ENCODE results near the gene NEK7. TPM values are rescaled to one million over a fixed set of nuclear protein-coding genes. Genes with fewer than 3 reads are reported as not detected.

NEK7 gene
- total and polyA plus RNA-seq, 2 of the 4 experiments (the other 2 are of a cell fraction), result 89.0 to 467 TPM

DNA sequence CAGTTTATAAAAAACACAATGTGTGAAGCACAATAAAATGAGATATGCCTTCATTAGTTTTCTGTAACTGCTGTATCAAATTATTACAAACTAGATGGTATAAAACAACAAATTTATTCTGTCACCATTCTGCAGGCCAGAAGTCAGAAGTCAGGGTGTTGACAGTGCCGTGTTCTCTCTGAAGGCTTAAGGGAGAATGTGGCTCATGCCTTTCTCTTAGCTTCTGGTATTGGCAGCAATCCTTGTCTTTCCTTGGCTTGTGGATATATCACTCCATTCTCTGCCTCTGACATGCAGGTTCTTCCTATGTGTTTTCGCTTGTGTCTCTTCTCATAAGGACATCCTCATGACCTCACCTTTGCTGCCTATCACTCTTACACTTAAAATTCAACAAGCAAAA is 10.1 kb downstream of the NEK7 start:
- dilution Hi-C loops (cut with HindIII; ENCODE audit: low sequenced_read_pairs, unreplicated experiment), result no loop called here

More for the DNA sequence above, 10.1 kb downstream of the NEK7 start:
- Histone ChIP-seq H3K4me1 (ENCODE audit: control insufficient read depth, insufficient read depth, low read length) (peaks cover 19% of the 10 kb centered on the region), H2BK20ac (ENCODE audit: low read depth, low read length) (no peak overlapping the region), H3K56ac (ENCODE audit: extremely low read depth, insufficient read depth, low read length) (no peak overlapping the region), H2BK5ac (ENCODE audit: low read depth, low read length, poor library complexity, severe bottlenecking) (no peak overlapping the region), H3K23ac (ENCODE audit: low read depth, low read length) (peak overlapping the region; percentile 78), H2AFZ (replicated peaks; ENCODE audit: low read length, poor library complexity) (no peak overlapping the region), H3K27me3 (ENCODE audit: control insufficient read depth, insufficient read depth, low read length) (no peaks in the 10 kb centered on the region), H3K18ac (ENCODE audit: low read depth, low read length) (no peak overlapping the region), H4K20me1 (ENCODE audit: insufficient read depth, low read length) (peaks cover 71% of the 10 kb centered on the region), H4K8ac (ENCODE audit: low read depth in 2 of 2, low read length in 2 of 2) (no peak overlapping the region), H2BK120ac (ENCODE audit: low read depth, low read length) (no peak overlapping the region), H3K79me1 (ENCODE audit: low read depth in 1 of 2, low read length in 2 of 2) (peaks cover 3 to 72% of the 10 kb centered on the region in 2 experiments; a peak in 2 of 4 replicates), H3K4me3 (ENCODE audit: insufficient read depth, low read depth, low read length) (no peak overlapping the region), H4K91ac (ENCODE audit: insufficient read depth, low read depth, low read length) (0 out of 2 replicates have a peak overlapping the region, but pooled peaks have one; percentile 28), H3K36me3 (ENCODE audit: control insufficient read depth, insufficient read depth, low read length) (peaks cover 2% of the 10 kb centered on the region; the same call in 1 of the 2 replicates), H3K9me3 (ENCODE audit: control insufficient read depth, insufficient read depth, low read length) (no peaks in the 10 kb centered on the region), H3K14ac (replicated peaks; ENCODE audit: low read depth, low read length) (0 out of 2 replicates have a peak overlapping the region, but pooled peaks have one; percentile 23), H3K9me1 (ENCODE audit: insufficient read depth, low read length) (peaks cover 26% of the 10 kb centered on the region), H3K4ac (ENCODE audit: low read depth, low read length) (no peak overlapping the region), H2AK5ac (ENCODE audit: low read depth, low read length) (peak overlapping the region; percentile 67; the same call in 1 of the 2 replicates), H3K4me2 (ENCODE audit: low read depth, low read length) (no peak overlapping the region), H2BK15ac (ENCODE audit: low read depth, low read length) (no peak overlapping the region), H4K5ac (ENCODE audit: low read depth, low read length) (no peak overlapping the region), H2AK9ac (replicated peaks; ENCODE audit: low read depth, low read length, poor library complexity) (no peak overlapping the region), H3K9ac (ENCODE audit: low read depth, low read length) (no peak overlapping the region), H3K27ac (ENCODE audit: insufficient read depth, low read length) (no peak overlapping the region)
- in situ Hi-C loops (cut with MboI; ENCODE audit: low sequenced_read_pairs), result no loop called here
- ChIA-PET POLR2A (ENCODE audit: unreplicated experiment) (no interaction called here), CTCF (no interaction called here)
- BruUV-seq (replicated peaks), result no TSS peak
- TF ChIP-seq FOS (IDR thresholded peaks at IDR 0.05; ENCODE audit: low read depth, low read length) (no peak), MXI1 (IDR thresholded peaks at IDR 0.05; ENCODE audit: borderline replicate concordance, low read depth, low read length) (no peak), MAZ (IDR thresholded peaks at IDR 0.05; ENCODE audit: borderline replicate concordance, low read depth, low read length) (no peak), CHD1 (IDR thresholded peaks at IDR 0.05; ENCODE audit: low read depth, low read length) (no peak)
- TF ChIP-seq, protein P1, sequence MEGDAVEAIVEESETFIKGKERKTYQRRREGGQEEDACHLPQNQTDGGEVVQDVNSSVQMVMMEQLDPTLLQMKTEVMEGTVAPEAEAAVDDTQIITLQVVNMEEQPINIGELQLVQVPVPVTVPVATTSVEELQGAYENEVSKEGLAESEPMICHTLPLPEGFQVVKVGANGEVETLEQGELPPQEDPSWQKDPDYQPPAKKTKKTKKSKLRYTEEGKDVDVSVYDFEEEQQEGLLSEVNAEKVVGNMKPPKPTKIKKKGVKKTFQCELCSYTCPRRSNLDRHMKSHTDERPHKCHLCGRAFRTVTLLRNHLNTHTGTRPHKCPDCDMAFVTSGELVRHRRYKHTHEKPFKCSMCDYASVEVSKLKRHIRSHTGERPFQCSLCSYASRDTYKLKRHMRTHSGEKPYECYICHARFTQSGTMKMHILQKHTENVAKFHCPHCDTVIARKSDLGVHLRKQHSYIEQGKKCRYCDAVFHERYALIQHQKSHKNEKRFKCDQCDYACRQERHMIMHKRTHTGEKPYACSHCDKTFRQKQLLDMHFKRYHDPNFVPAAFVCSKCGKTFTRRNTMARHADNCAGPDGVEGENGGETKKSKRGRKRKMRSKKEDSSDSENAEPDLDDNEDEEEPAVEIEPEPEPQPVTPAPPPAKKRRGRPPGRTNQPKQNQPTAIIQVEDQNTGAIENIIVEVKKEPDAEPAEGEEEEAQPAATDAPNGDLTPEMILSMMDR (conservative IDR thresholded peaks at IDR 0.05; ENCODE audit: low read depth, low read length), result no peak
- intact Hi-C loops (cut with micrococcal nuclease), result no loop called here
- DNase-seq (no peak), ATAC-seq (ENCODE audit: low read depth) (no peak)
- WGBS, 2 experiments (ENCODE audit: extremely low coverage in 2 of 2, insufficient read length in 1 of 2), result 100% methylated on average over 1 of the region's 2 CpGs; no CpG with 5 or more reads in 1 of the 2 experiments
